WTC11 (cell line): Measurements from ENCODE around the gene SALL4. TPM values are rescaled to one million over a fixed set of nuclear protein-coding genes. Genes with fewer than 3 reads are reported as not detected.

Experiments
- ATAC-seq: fragments of 200-7000 bp; cut with Tn5 transposase; 2 replicates; pipeline ENCODE4 v1.10.0; 2021; ENCODE audit warnings: mild to moderate bottlenecking, moderate library complexity
- CTCF ChIA-PET: fragments of 300-600 bp; sonication (Branson Sonifier 250); formaldehyde crosslinking; loops from one replicate; lab custom pipeline; 2021; ENCODE audit warnings: antibody characterized with exemption; lab: Charles Lee
- POLR2A ChIA-PET: fragments of 350-600 bp; sonication (Branson Sonifier 250); formaldehyde crosslinking; loops from one replicate; lab custom pipeline; 2021; ENCODE audit warnings: antibody characterized with exemption; lab: Charles Lee
- DNase-seq: peaks from one replicate; pipeline ENCODE4 v3.0.0; 2021; ENCODE audit warnings: low spot score
- H3K27ac Mint-ChIP-seq: 2 replicates; pipeline ENCODE4 v1.8.0; 2021; ENCODE audit warnings: mixed read lengths
- H3K27me3 Mint-ChIP-seq: 2 replicates; pipeline ENCODE4 v1.8.0; 2021; ENCODE audit warnings: low read depth, mild to moderate bottlenecking, moderate library complexity, mixed read lengths
- H3K36me3 Mint-ChIP-seq: 2 replicates; pipeline ENCODE4 v1.8.0; 2021; ENCODE audit warnings: mixed read lengths
- H3K4me1 Mint-ChIP-seq: 2 replicates; pipeline ENCODE4 v1.8.0; 2022; ENCODE audit warnings: mixed read lengths
- H3K4me3 Mint-ChIP-seq: 2 replicates; pipeline ENCODE4 v1.8.0; 2021; ENCODE audit warnings: mild to moderate bottlenecking, moderate library complexity, mixed read lengths
- H3K9me3 Mint-ChIP-seq: 2 replicates; pipeline ENCODE4 v1.8.0; 2021; ENCODE audit warnings: mixed read lengths
- AR ChIP-seq: fragments of 250-450 bp; sonication (Bioruptor Pico); IDR thresholded peaks from 2 replicates; pipeline ENCODE4 v1.9.0; 2021; ENCODE audit warnings: mild to moderate bottlenecking
- ATF2 ChIP-seq: sonication (generic); formaldehyde crosslinking; IDR thresholded peaks from 2 replicates; pipeline ENCODE4 v1.8.1; 2022; ENCODE audit warnings: low read depth, missing genetic modification reagents, borderline replicate concordance
- CBFB ChIP-seq: sonication (generic); formaldehyde crosslinking; IDR thresholded peaks from 2 replicates; pipeline ENCODE4 v1.8.1; 2022; ENCODE audit warnings: mild to moderate bottlenecking, low read depth, missing genetic modification reagents
- CREB1 ChIP-seq: sonication (generic); formaldehyde crosslinking; IDR thresholded peaks from 2 replicates; pipeline ENCODE4 v1.8.0; 2023; ENCODE audit warnings: mild to moderate bottlenecking, missing genetic modification reagents
- E2F5 ChIP-seq: sonication (generic); formaldehyde crosslinking; IDR thresholded peaks from 2 replicates; pipeline ENCODE4 v1.8.1; 2022; ENCODE audit warnings: mild to moderate bottlenecking, moderate library complexity, missing genetic modification reagents
- ELF4 ChIP-seq: sonication (generic); formaldehyde crosslinking; IDR thresholded peaks from 2 replicates; pipeline ENCODE4 v1.8.1; 2022; ENCODE audit warnings: low read depth, mild to moderate bottlenecking, moderate library complexity, missing genetic modification reagents
- EMX1 ChIP-seq: fragments of 250-450 bp; sonication (Bioruptor Pico); IDR thresholded peaks from 2 replicates; pipeline ENCODE4 v1.8.0; 2021; ENCODE audit warnings: mild to moderate bottlenecking
- FOXJ3 ChIP-seq: sonication (generic); formaldehyde crosslinking; IDR thresholded peaks from 2 replicates; pipeline ENCODE4 v1.9.0; 2021; ENCODE audit warnings: missing genetic modification reagents, mild to moderate bottlenecking, borderline replicate concordance
- FOXK1 ChIP-seq: sonication (generic); formaldehyde crosslinking; IDR thresholded peaks from 2 replicates; pipeline ENCODE4 v1.8.0; 2022; ENCODE audit warnings: mild to moderate bottlenecking, moderate library complexity, missing genetic modification reagents
- GABPB1 ChIP-seq: sonication (generic); formaldehyde crosslinking; IDR thresholded peaks from 2 replicates; pipeline ENCODE4 v1.8.1; 2023; ENCODE audit warnings: mild to moderate bottlenecking, missing genetic modification reagents
- GRHL2 ChIP-seq: fragments of 250-450 bp; sonication (Bioruptor Pico); IDR thresholded peaks from 2 replicates; pipeline ENCODE4 v1.8.0; 2022; ENCODE audit warnings: mild to moderate bottlenecking, moderate library complexity; ENCODE audit not compliant: insufficient replicate concordance, severe bottlenecking
- JUN ChIP-seq: sonication (generic); formaldehyde crosslinking; IDR thresholded peaks from 2 replicates; pipeline ENCODE4 v1.8.0; 2023; ENCODE audit warnings: mild to moderate bottlenecking, missing genetic modification reagents
- MAX ChIP-seq: sonication (generic); formaldehyde crosslinking; IDR thresholded peaks from 2 replicates; pipeline ENCODE4 v1.8.0; 2022; ENCODE audit warnings: mild to moderate bottlenecking, missing genetic modification reagents
- MXD4 ChIP-seq: fragments of 250-450 bp; sonication (Bioruptor Pico); IDR thresholded peaks from 2 replicates; pipeline ENCODE4 v1.8.0; 2021; ENCODE audit warnings: mild to moderate bottlenecking, moderate library complexity, borderline replicate concordance
- NFATC4 ChIP-seq: fragments of 250-450 bp; sonication (Bioruptor Pico); IDR thresholded peaks from 2 replicates; pipeline ENCODE4 v1.9.0; 2021; ENCODE audit warnings: mild to moderate bottlenecking
- NFYB ChIP-seq: sonication (generic); formaldehyde crosslinking; conservative IDR thresholded peaks from 2 replicates; pipeline ENCODE4 v1.8.0; 2022; ENCODE audit warnings: low read depth, missing genetic modification reagents
- NR3C1 ChIP-seq: sonication (generic); formaldehyde crosslinking; conservative IDR thresholded peaks from 2 replicates; pipeline ENCODE4 v1.8.1; 2023; ENCODE audit warnings: low read depth, mild to moderate bottlenecking, missing genetic modification reagents
- PREB ChIP-seq: sonication (generic); formaldehyde crosslinking; IDR thresholded peaks from 2 replicates; pipeline ENCODE4 v1.8.1; 2022; ENCODE audit warnings: mild to moderate bottlenecking, missing genetic modification reagents, moderate library complexity, borderline replicate concordance
- PRRX2 ChIP-seq: fragments of 250-450 bp; sonication (Bioruptor Pico); IDR thresholded peaks from 2 replicates; pipeline ENCODE4 v1.8.0; 2021; ENCODE audit warnings: mild to moderate bottlenecking
- SOX15 ChIP-seq: fragments of 250-450 bp; sonication (Bioruptor Pico); IDR thresholded peaks from 2 replicates; pipeline ENCODE4 v1.9.0; 2021; ENCODE audit warnings: mild to moderate bottlenecking
- TEAD1 ChIP-seq: sonication (generic); formaldehyde crosslinking; IDR thresholded peaks from 2 replicates; pipeline ENCODE4 v1.8.0; 2022; ENCODE audit warnings: mild to moderate bottlenecking, missing genetic modification reagents
- ZNF219 ChIP-seq: sonication (generic); formaldehyde crosslinking; IDR thresholded peaks from 2 replicates; pipeline ENCODE4 v1.8.0; 2023; ENCODE audit warnings: missing genetic modification reagents, mild to moderate bottlenecking, borderline replicate concordance
- ZNF232 ChIP-seq: sonication (generic); formaldehyde crosslinking; IDR thresholded peaks from 2 replicates; pipeline ENCODE4 v1.8.0; 2022; ENCODE audit warnings: mild to moderate bottlenecking, missing genetic modification reagents
- ZNF396 ChIP-seq: fragments of 250-450 bp; sonication (Bioruptor Pico); IDR thresholded peaks from 2 replicates; pipeline ENCODE4 v1.8.0; 2021; ENCODE audit warnings: mild to moderate bottlenecking, moderate library complexity, borderline replicate concordance
- ZNF423 ChIP-seq: fragments of 250-450 bp; sonication (Bioruptor Pico); IDR thresholded peaks from 2 replicates; pipeline ENCODE4 v2.1.2; 2022; ENCODE audit warnings: mild to moderate bottlenecking, moderate library complexity
- total RNA-seq: library from RNA; stranded (reverse); gene quantifications from 3 replicates; pipeline ENCODE4 v1.2.3, GENCODE V29; 2021

The SALL4 gene
- total RNA-seq, 1 experiment from 2014 or later, result 156 TPM

- Mint-ChIP-seq H3K27me3 (no peaks in the 10 kb centered on the region), H3K27ac (no peak overlapping the region), H3K9me3 (no peaks in the 10 kb centered on the region), H3K4me1 (peaks cover 10% of the 10 kb centered on the region), H3K36me3 (no peaks in the 10 kb centered on the region), H3K4me3 (no peak overlapping the region)
- no peak for TF ChIP-seq ZNF232 (CRISPR knock-in tag)
- TF ChIP-seq MXD4 (CRISPR knock-in tag), result no peak
- no peak for TF ChIP-seq JUN
- TF ChIP-seq ZNF219 (CRISPR knock-in tag), result no peak
- TF ChIP-seq GRHL2, result no peak
- TF ChIP-seq CBFB, result no peak
- TF ChIP-seq E2F5, result no peak
- TF ChIP-seq PRRX2, result no peak
- TF ChIP-seq GABPB1, result no peak
- no peak for TF ChIP-seq NR3C1 (CRISPR knock-in tag)
- no peak for TF ChIP-seq SOX15 (CRISPR knock-in tag)
- no peak for TF ChIP-seq PREB (CRISPR knock-in tag)
- no peak for TF ChIP-seq EMX1 (CRISPR knock-in tag)
- TF ChIP-seq NFYB, result no peak
- no peak for TF ChIP-seq ELF4 (CRISPR knock-in tag)
- TF ChIP-seq ZNF423 (CRISPR knock-in tag), result no peak
- CTCF ChIA-PET, result no interaction called here
- ATAC-seq (no peak), DNase-seq (no peak)
- POLR2A ChIA-PET, result no interaction called here
These were observed 65.4 kb downstream of the SALL4 start for GRCh38 chr20:51736947-51737346.

- no peak overlapping the region for H3K27ac Mint-ChIP-seq
- H3K27me3 Mint-ChIP-seq, result no peaks in the 10 kb centered on the region
- TF ChIP-seq TEAD1 (CRISPR knock-in tag) (no peak), FOXJ3 (CRISPR knock-in tag) (no peak), GABPB1 (0 out of 2 replicates have a peak, but pooled peaks have one; percentile 17)
- H3K4me1 Mint-ChIP-seq, result peaks cover 10% of the 10 kb centered on the region
- H3K9me3 Mint-ChIP-seq, result no peaks in the 10 kb centered on the region
- no peaks in the 10 kb centered on the region for H3K36me3 Mint-ChIP-seq
- CTCF ChIA-PET, result interaction anchor here (2.0 kb wide), 1 partner anchor 23 kb away, joined by 7 read pairs; no protein-coding TSS in a partner anchor
- H3K4me3 Mint-ChIP-seq, result no peak overlapping the region
- ATAC-seq, result no peak; the same call in 1 of the 2 replicates
- POLR2A ChIA-PET, result no interaction called here
- no peak for DNase-seq
These were observed 66.4 kb downstream of the SALL4 start for GRCh38 chr20:51735728-51736600.

- CTCF ChIA-PET, result interaction anchor here (2.0 kb wide), 1 partner anchor 22 kb away, joined by 7 read pairs; no protein-coding TSS in a partner anchor
- POLR2A ChIA-PET, result no interaction called here
- DNase-seq (no peak), ATAC-seq (no peak)
- Mint-ChIP-seq H3K9me3 (no peaks in the 10 kb centered on the region), H3K27ac (no peak overlapping the region), H3K4me1 (peaks cover 10% of the 10 kb centered on the region), H3K27me3 (no peaks in the 10 kb centered on the region), H3K36me3 (no peaks in the 10 kb centered on the region), H3K4me3 (no peak overlapping the region)
- no peak for TF ChIP-seq EMX1 (CRISPR knock-in tag)
- no peak for TF ChIP-seq FOXK1 (CRISPR knock-in tag)
- TF ChIP-seq MAX, result no peak
- no peak for TF ChIP-seq CREB1 (CRISPR knock-in tag)
- no peak for TF ChIP-seq AR (CRISPR knock-in tag)
- no peak for TF ChIP-seq TEAD1 (CRISPR knock-in tag)
- no peak for TF ChIP-seq ZNF396 (CRISPR knock-in tag)
- TF ChIP-seq NFATC4, result no peak
- no peak for TF ChIP-seq ATF2
These were observed 67.2 kb downstream of the SALL4 start for GRCh38 chr20:51734876-51735720.
